AG08395 (cell line): ENCODE measurements around the gene ANO9.
"Not testable (repeated sequence)": the region's sequence is repeated elsewhere in the genome, so short reads cannot be mapped to it uniquely, and the experiment has no call there.

Experiments used
- DNase-seq: peaks from one replicate; pipeline ENCODE4 v3.0.0; 2012; ENCODE audit warnings: mixed read lengths, low spot score

The ANO9 gene

GRCh38 chr11:401196-401595 is 40.6 kb downstream of the ANO9 start:
- DNase-seq, result not testable (repeated sequence)

GRCh38 chr11:400241-400689 is 41.5 kb downstream of the ANO9 start:
- DNase-seq, result no peak

DNA sequence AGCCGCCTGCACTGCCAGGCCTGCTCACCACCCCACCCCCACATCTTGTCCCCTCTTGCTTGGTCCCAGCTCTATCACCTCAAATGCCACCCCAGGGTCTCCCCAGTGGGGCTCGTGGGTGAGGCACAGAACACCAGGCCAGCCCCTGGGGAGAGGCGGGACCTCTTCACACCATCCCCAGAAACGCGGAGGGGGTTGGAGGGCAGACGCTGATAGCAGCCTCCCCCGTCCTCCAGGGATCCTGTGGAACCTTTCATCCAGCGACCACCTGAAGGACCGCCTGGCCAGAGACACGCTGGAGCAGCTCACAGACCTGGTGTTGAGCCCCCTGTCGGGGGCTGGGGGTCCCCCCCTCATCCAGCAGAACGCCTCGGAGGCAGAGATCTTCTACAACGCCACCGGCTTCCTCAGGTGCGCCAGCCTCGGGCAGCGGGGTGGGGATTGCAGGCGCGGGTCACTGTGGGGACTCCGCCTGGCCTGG is 42.0 kb downstream of the ANO9 start:
- DNase-seq, result peak; percentile 20

GRCh38 chr11:398826-399225 is 43.0 kb downstream of the ANO9 start:
- peak; percentile 27 for DNase-seq

DNA sequence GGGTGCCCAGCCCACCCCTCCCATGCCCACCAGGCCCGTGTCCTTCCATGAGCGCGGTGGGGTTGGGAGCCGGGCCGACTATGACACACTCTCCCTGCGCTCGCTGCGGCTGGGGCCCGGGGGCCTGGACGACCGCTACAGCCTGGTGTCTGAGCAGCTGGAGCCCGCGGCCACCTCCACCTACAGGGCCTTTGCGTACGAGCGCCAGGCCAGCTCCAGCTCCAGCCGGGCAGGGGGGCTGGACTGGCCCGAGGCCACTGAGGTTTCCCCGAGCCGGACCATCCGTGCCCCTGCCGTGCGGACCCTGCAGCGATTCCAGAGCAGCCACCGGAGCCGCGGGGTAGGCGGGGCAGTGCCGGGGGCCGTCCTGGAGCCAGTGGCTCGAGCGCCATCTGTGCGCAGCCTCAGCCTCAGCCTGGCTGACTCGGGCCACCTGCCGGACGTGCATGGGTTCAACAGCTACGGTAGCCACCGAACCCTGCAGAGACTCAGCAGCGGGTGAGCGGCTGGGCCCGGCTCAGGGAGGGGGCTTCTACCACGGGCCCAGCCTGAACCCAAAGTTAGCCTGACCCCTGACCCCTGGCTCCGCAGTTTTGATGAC is 44.8 kb downstream of the ANO9 start:
- peak; percentile 66 for DNase-seq

- peak; percentile 41 for DNase-seq
Measured at GRCh38 chr11:396511-396947, 45.3 kb downstream of the ANO9 start.

- DNase-seq, result no peak
Measured at GRCh38 chr11:395866-396265, 45.9 kb downstream of the ANO9 start.

DNA sequence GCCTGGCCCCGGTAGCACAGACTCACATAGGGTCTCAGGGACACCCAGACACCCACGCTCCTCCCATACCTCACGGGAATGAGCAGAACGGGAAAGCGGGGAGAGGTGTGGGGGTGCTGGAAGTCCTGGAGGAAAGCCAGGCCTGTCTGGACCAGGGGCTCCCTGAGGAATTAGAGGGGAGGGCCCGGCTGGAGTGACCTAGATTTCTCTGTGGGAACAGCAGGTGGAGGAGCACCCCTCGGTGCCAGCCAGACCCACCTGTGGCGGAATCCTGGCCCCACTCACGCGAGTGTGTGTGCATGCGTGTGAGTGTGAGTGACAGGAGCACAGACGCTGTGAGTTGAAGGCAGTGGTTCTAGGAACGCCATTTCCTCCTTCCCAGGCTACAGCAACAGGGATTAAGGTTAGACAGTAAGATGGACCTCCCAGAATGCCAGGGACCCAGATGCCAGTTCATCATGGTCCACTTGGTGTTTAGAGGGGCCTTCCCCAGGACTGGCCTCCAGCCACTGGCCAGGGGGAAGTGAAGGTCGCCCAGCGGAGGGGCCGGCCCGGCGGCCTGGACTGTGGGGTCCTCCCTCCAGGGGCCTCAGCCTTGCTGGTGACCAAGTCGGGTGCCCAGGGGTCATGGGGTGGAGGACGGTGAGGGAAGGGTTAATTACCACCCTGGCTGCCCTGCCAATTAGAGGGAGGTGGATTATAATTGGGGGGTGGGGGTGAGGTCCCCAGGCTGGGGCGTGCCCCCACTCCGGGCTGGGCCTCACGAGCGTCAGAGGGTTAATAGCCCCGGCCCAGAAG is 46.8 kb downstream of the ANO9 start:
- DNase-seq, result no peak

- DNase-seq, result peak; percentile 42
Measured at GRCh38 chr11:394034-394857, 47.6 kb downstream of the ANO9 start, which contains the start of gene PKP3. Gene PKP3, plus strand, starts transcription at chr11:394209. Its CDS starts 84 bp downstream, at chr11:394293.

- peak; percentile 99 for DNase-seq
Measured at GRCh38 chr11:393219-394033, 48.4 kb downstream of the ANO9 start.

DNA sequence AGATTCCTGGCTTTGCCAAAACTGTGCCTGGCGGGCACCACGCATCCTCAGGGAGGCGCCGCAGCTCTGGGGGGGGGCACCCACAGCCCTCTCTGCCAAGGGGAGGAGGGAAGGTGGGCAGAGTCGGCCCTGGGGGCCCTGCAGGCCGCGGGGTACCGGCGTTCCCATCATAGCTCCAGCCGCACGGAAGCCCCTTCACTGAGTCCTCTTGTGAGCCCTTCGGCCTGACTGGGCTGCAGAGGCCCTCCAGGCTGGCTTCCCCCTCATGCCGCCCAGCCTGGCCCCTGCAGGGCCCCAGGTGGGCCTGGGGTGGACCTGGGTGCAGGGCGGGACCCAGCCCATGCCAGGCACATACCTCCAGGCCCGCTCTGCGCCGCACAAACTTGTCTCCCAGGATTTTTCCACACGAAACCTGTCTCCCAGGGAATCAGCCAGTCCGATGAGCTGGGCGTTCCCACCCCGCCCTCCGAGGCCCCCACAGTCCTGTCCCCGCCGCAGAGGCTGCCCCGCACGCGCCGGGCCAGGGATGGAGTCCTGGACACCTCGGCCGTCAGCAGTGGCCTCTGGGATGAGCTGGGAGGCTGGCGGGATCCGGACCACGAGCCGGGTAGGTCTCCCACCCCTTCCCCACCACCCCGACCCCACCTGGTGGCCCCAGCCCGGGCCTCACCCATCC is 49.6 kb downstream of the ANO9 start:
- DNase-seq, result no peak

- DNase-seq, result no peak
Measured at GRCh38 chr11:391117-392017, 50.4 kb downstream of the ANO9 start.

DNA sequence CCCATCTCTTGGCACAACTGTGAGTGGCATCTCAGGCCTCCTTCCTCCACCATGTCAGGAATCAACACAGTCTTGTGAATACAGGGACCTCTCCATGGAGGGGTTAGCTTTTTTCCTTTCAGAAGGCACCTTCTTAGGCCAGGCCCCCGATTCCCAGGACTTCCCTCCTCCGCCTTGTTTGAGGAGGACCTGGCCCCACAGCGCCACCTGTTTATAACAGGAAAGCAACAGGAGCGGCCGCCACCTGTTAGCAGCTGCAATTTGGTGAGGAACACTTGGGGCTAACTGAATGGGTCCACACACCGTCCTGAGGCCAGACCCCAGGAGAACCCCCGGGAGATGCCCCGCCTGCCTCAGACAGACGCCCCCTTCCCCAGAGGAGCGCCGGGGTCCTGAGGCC is 51.6 kb downstream of the ANO9 start:
- DNase-seq, result no peak

- not testable (repeated sequence) for DNase-seq
Measured at GRCh38 chr11:389369-389768, 52.4 kb downstream of the ANO9 start.

DNA sequence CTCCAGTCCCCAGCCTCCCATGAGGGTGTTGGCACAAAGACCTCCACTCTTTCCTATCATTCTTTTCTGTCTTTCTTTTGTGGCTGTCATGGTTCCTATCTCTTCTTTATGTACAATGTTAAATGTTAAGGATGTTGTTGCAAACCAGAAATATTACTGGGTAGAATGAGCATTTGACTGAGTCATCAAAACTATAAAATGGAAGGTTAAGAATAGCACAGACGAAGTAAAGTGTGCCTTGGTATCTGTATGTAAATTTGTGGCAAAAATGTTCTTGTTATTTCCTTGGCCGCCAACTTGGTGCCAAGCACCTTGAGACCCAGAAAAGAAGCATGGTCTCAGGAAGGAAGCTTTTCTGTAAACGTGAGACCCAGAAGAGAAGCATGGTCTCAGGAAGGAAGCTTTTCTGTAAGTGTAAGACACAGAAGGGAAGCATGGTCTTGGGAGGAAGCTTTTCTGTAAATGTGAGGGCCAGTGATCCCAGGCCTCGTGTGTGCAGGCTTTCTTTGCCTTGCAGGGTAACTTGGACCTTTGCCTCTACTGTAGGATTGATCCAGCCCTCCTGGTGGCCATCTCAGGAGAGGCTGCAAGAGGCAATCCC is 54.5 kb downstream of the ANO9 start:
- DNase-seq, result no peak

DNA sequence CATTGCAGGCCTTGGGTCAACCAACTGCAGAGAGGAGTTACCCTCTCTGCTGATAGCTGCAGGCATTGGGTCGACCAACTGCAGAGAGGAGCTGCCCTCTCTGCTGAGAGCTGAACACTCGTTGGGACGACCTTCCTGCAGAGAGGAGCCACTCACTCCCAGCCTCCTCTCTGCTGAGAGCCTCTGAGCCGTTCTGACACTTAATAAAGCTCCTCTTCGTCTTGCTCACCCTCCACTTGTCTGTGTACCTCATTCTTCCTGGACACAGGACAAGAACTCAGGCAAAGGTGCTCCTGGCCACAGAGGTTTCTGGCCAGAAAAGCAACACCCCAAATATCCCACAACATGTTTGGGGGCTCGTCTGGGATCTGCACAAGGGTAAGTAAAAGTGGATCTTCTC is 55.3 kb downstream of the ANO9 start:
- DNase-seq, result no peak

DNA sequence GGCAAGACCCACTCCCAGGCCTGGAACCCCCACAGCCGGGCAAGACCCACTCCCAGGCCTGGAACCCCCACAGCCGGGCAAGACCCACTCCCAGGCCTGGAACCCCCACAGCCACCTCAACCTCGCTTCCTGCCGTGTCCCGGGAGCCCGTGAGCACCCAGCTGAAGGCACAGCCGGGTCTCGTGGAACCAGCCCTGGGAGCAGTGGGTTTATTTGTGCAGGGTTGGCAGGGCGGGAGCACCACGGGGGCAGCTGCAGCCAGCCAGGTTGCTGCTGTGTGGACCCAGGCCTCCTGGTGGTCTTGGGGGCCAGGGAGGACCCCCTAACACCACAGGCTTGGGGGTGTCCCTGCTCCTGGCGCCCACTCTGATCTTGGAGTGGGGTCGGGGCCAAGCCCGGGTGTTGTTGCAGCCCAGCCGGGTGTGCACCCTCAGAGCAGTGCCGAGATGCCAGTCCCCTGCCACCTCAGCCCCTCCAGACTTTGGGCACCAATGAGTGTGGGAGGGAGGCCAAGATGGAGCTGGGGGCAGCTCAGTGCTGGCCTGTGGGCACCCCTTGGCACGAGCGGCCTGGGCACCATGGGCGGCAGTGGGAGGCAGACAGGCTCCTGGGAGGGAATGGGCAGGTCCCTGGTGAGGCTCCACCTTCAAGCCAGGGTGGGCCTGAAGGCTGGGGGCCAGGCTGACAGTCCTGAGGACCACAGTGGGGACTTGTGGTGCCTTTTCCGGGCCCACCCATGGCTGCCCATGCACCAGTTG is 56.0 kb downstream of the ANO9 start:
- no peak for DNase-seq

GRCh38 chr11:384511-384910 is 57.3 kb downstream of the ANO9 start:
- no peak for DNase-seq

DNA sequence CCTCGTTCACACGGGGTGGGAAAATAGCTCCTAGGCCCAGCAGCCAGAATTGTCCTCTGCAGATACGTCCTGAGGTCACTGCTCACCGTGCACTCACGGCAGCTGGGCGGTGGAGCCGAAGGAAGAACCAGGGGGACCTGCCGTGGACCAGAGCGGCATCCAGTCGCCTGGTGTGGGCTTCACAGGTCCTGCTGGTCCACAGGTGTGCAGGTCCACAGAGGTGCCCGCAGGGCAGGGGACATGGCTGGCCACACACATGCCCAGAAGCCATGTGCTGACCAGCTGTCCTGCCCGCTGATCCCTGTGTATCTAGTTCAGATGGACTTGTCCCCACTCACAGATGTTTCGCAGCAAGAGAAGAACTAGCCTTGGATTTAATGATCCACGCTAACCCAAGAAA is 58.4 kb downstream of the ANO9 start:
- no peak for DNase-seq
